ENCODE results near the gene SURF6.

SURF6 gene

DNA sequence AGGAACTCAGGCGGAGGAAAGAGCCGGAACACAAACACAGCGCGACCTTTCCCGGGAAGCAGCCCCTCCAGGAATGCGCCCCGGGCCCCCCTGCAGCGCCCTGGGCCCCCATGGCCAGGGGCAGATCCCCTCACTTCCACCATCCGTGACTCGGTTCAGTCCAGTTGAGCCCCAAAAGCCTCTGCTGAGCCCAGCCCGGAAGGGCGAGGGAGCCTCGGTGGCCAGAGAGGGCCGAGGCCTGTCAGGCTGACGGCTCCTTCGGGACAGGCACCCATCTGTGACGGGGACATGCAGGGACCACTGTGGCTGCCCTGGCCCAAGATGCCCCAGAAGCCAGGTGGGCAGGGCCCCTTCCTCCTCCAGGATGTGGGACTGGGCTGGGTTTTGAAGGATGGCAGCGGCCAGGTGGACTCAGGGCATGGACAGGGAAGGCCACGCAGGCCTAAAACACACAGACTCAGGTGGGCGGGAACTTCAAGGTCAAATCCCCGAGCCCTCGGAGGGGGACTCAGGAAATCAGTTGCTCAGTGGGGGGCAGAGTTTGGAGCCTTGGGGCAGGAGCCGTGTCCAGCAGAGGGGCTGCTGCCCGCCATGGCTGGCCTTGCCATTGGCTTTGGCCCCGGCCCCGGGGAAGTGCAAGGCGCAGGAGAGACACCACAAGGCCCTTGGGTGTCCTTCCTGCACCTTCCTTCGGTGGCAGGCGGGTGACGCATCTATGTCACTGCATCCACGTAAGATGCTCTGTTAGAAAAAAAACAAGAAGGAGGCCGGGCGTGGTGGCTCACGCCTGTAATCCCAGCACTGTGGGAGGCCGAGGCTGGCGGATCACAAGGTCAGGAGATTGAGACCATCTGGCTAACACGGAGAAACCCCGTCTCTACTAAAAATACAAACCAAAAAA lies 31.3 kb downstream of the SURF6 start:
- Histone ChIP-seq H3K9me3 (ENCODE audit: control insufficient read depth, insufficient read depth, low read depth, low read length) (no peaks in the 10 kb centered on the region), H3K4me1 (ENCODE audit: control insufficient read depth, insufficient read depth, low read length) (no peaks in the 10 kb centered on the region), H3K27ac (ENCODE audit: extremely low read depth, low read depth, low read length) (no peak overlapping the region), H3K4me3 (ENCODE audit: low read depth, low read length) (no peak overlapping the region), H3K36me3 (ENCODE audit: control insufficient read depth in 2 of 2, insufficient read depth in 1 of 2, low read length in 2 of 2) (no peaks in the 10 kb centered on the region)
- CTCF ChIA-PET = interaction anchor here (2.9 kb wide), 1 partner anchor 66 kb away, joined by 12 read pairs; no protein-coding TSS in a partner anchor
- POLR2A ChIA-PET = no interaction called here
- TF ChIP-seq BCL11B (tag by site-specific recombination; IDR thresholded peaks at IDR 0.05; ENCODE audit: low read depth) (no peak), ZNF10 (tag by site-specific recombination; IDR thresholded peaks at IDR 0.05) (no peak), ZNF223 (tag by site-specific recombination; IDR thresholded peaks at IDR 0.05) (no peak), ZNF501 (tag by site-specific recombination; IDR thresholded peaks at IDR 0.05) (no peak), ZNF707 (tag by site-specific recombination; IDR thresholded peaks at IDR 0.05) (no peak), ZNF391 (tag by site-specific recombination; IDR thresholded peaks at IDR 0.05; ENCODE audit: borderline replicate concordance, low read depth) (no peak), KLF7 (tag by site-specific recombination; IDR thresholded peaks at IDR 0.05; ENCODE audit: borderline replicate concordance) (no peak), ZNF768 (tag by site-specific recombination; IDR thresholded peaks at IDR 0.05) (no peak), GLI4 (tag by site-specific recombination; IDR thresholded peaks at IDR 0.05) (no peak), ZNF510 (tag by site-specific recombination; IDR thresholded peaks at IDR 0.05; ENCODE audit: insufficient replicate concordance) (no peak), ZNF473 (tag by site-specific recombination; IDR thresholded peaks at IDR 0.05) (no peak), ZNF792 (tag by site-specific recombination; IDR thresholded peaks at IDR 0.05) (no peak)
- TF ChIP-seq, protein P1, sequence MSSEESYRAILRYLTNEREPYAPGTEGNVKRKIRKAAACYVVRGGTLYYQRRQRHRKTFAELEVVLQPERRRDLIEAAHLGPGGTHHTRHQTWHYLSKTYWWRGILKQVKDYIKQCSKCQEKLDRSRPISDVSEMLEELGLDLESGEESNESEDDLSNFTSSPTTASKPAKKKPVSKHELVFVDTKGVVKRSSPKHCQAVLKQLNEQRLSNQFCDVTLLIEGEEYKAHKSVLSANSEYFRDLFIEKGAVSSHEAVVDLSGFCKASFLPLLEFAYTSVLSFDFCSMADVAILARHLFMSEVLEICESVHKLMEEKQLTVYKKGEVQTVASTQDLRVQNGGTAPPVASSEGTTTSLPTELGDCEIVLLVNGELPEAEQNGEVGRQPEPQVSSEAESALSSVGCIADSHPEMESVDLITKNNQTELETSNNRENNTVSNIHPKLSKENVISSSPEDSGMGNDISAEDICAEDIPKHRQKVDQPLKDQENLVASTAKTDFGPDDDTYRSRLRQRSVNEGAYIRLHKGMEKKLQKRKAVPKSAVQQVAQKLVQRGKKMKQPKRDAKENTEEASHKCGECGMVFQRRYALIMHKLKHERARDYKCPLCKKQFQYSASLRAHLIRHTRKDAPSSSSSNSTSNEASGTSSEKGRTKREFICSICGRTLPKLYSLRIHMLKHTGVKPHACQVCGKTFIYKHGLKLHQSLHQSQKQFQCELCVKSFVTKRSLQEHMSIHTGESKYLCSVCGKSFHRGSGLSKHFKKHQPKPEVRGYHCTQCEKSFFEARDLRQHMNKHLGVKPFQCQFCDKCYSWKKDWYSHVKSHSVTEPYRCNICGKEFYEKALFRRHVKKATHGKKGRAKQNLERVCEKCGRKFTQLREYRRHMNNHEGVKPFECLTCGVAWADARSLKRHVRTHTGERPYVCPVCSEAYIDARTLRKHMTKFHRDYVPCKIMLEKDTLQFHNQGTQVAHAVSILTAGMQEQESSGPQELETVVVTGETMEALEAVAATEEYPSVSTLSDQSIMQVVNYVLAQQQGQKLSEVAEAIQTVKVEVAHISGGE (tag by site-specific recombination; conservative IDR thresholded peaks at IDR 0.05; ENCODE audit: low read depth) = no peak
- TF ChIP-seq, protein P2, sequence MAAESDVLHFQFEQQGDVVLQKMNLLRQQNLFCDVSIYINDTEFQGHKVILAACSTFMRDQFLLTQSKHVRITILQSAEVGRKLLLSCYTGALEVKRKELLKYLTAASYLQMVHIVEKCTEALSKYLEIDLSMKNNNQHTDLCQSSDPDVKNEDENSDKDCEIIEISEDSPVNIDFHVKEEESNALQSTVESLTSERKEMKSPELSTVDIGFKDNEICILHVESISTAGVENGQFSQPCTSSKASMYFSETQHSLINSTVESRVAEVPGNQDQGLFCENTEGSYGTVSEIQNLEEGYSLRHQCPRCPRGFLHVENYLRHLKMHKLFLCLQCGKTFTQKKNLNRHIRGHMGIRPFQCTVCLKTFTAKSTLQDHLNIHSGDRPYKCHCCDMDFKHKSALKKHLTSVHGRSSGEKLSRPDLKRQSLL (tag by site-specific recombination; IDR thresholded peaks at IDR 0.05) = no peak
- TF ChIP-seq, protein P3, sequence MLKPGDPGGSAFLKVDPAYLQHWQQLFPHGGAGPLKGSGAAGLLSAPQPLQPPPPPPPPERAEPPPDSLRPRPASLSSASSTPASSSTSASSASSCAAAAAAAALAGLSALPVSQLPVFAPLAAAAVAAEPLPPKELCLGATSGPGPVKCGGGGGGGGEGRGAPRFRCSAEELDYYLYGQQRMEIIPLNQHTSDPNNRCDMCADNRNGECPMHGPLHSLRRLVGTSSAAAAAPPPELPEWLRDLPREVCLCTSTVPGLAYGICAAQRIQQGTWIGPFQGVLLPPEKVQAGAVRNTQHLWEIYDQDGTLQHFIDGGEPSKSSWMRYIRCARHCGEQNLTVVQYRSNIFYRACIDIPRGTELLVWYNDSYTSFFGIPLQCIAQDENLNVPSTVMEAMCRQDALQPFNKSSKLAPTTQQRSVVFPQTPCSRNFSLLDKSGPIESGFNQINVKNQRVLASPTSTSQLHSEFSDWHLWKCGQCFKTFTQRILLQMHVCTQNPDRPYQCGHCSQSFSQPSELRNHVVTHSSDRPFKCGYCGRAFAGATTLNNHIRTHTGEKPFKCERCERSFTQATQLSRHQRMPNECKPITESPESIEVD (tag by site-specific recombination; IDR thresholded peaks at IDR 0.05) = no peak
- TF ChIP-seq, protein P4, sequence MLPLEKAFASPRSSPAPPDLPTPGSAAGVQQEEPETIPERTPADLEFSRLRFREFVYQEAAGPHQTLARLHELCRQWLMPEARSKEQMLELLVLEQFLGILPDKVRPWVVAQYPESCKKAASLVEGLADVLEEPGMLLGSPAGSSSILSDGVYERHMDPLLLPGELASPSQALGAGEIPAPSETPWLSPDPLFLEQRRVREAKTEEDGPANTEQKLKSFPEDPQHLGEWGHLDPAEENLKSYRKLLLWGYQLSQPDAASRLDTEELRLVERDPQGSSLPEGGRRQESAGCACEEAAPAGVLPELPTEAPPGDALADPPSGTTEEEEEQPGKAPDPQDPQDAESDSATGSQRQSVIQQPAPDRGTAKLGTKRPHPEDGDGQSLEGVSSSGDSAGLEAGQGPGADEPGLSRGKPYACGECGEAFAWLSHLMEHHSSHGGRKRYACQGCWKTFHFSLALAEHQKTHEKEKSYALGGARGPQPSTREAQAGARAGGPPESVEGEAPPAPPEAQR (tag by site-specific recombination; IDR thresholded peaks at IDR 0.05) = no peak

DNA sequence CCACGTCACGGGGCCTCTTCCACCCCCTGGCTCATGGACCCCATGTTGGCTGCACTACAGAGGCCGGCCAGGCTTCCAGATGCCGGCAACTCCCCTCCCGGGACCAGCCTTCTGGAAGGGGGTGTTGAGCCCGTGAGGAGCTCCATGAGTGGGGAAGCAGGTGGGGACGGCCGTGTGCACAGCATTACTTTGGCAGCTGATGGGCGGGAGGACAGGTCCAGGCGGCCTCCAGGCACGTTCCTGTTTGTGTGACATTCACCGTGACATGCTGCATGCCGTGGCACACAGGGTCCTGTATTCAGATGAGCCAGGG lies 31.9 kb downstream of the SURF6 start:
- CTCF ChIA-PET = no interaction called here
- Histone ChIP-seq H3K4me3 (ENCODE audit: low read depth, low read length) (no peak overlapping the region), H3K36me3 (ENCODE audit: control insufficient read depth in 2 of 2, insufficient read depth in 1 of 2, low read length in 2 of 2) (no peaks in the 10 kb centered on the region), H3K9me3 (ENCODE audit: control insufficient read depth, insufficient read depth, low read depth, low read length) (no peaks in the 10 kb centered on the region), H3K27ac (ENCODE audit: extremely low read depth, low read depth, low read length) (no peak overlapping the region), H3K4me1 (ENCODE audit: control insufficient read depth, insufficient read depth, low read length) (no peaks in the 10 kb centered on the region)
- POLR2A ChIA-PET = no interaction called here
- TF ChIP-seq KLF1 (tag by site-specific recombination; IDR thresholded peaks at IDR 0.05) = no peak
